ENCODE measurements around the gene SLX4.

Gene SLX4

GRCh38 chr16:3548859-3549258, 62.5 kb downstream of the SLX4 start:
- DNase-seq = no peak

GRCh38 chr16:3548445-3548844, 63.0 kb downstream of the SLX4 start:
- DNase-seq = no peak

- no peak for DNase-seq
Measured at GRCh38 chr16:3546986-3547682, 64.3 kb downstream of the SLX4 start.

GRCh38 chr16:3542601-3543373, 68.6 kb downstream of the SLX4 start:
- no peak for DNase-seq

- no peak for DNase-seq
Measured at GRCh38 chr16:3541527-3542155, 69.8 kb downstream of the SLX4 start.

- no peak for DNase-seq
Measured at GRCh38 chr16:3538222-3538621, 73.2 kb downstream of the SLX4 start.

GRCh38 chr16:3536851-3537250, 74.6 kb downstream of the SLX4 start:
- DNase-seq = no peak

- DNase-seq = no peak
Measured at GRCh38 chr16:3536271-3536731, 75.1 kb downstream of the SLX4 start.

GRCh38 chr16:3534126-3534525, 77.3 kb downstream of the SLX4 start:
- no peak for DNase-seq

GRCh38 chr16:3532741-3533140, 78.7 kb downstream of the SLX4 start:
- DNase-seq = no peak
